ENCODE measurements around the gene LENG9. TPM values are rescaled to one million over a fixed set of nuclear protein-coding genes. Genes with fewer than 3 reads are reported as not detected.

LENG9 gene
- total and polyA plus RNA-seq, 7 experiments from 2014 or later, result 0.09 to 6.1 (median 3.6) TPM

GRCh38 chr19:54415208-54415900 is 48.2 kb downstream of the LENG9 start, which contains the start of gene TTYH1:
TTYH1 (plus strand) TSS chr19:54415464; CDS start chr19:54415553, 89 bp downstream.
- Histone ChIP-seq H3K27ac (ENCODE audit: low read depth, low read length) (no peak within 1 kb of the TSS), H3K4me1 (ENCODE audit: control insufficient read depth in 2 of 2, insufficient read depth in 2 of 2, low read length in 2 of 2) (peaks cover 0 to 11% of the 10 kb centered on the region in 2 donors), H3K4me3 (ENCODE audit: low read length) (no peak within 1 kb of the TSS), H3K9me3 (ENCODE audit: control insufficient read depth in 2 of 3, low read length in 3 of 3) (no peaks in the 10 kb centered on the region), H3K36me3 (ENCODE audit: control insufficient read depth in 2 of 3, insufficient read depth in 3 of 3, low read length in 3 of 3) (no peaks in the 10 kb centered on the region), H3K27me3 (ENCODE audit: control insufficient read depth in 2 of 2, insufficient read depth in 2 of 2, low read length in 2 of 2) (peaks cover 3 to 15% of the 10 kb centered on the region in 2 donors)
- DNase-seq, result peak in 5 of 9 donors; percentile 10 to 55 (median 29)
- Mint-ChIP-seq H3K9me3 (peaks cover 0 to 10% (median 3%) of the 10 kb centered on the region in 11 donors), H3K27ac (no peak within 1 kb of the TSS), H3K27me3 (peaks cover 39 to 52% (median 43%) of the 10 kb centered on the region in 5 donors), H3K36me3 (peaks cover 0 to 13% (median 3%) of the 10 kb centered on the region in 5 donors), H3K4me3 (peak within 1 kb of the TSS in 4 of 10 donors; percentile 26 to 71 (median 42)), H3K4me1 (peaks cover 14 to 22% (median 20%) of the 10 kb centered on the region in 7 donors)
- ChIA-PET POLR2A (interaction anchor here (1.3 kb wide), 1 partner anchor 33 kb away, joined by 3 read pairs; the partner anchor contains the start of gene LENG8), CTCF (no interaction called here)
- intact Hi-C loops (cut with micrococcal nuclease), result no loop called here
- ATAC-seq, result peak; percentile 72

GRCh38 chr19:54414156-54414555 is 49.4 kb downstream of the LENG9 start:
- H3K4me3 Mint-ChIP-seq, result no peak overlapping the region
- peaks cover 0 to 14% (median 5%) of the 10 kb centered on the region in 11 donors for H3K9me3 Mint-ChIP-seq
- intact Hi-C loops (cut with micrococcal nuclease), result no loop called here
- Histone ChIP-seq H3K4me3 (ENCODE audit: low read length) (no peak overlapping the region), H3K9me3 (ENCODE audit: control insufficient read depth in 2 of 3, low read length in 3 of 3) (no peaks in the 10 kb centered on the region), H3K27ac (ENCODE audit: low read depth, low read length) (no peak overlapping the region), H3K27me3 (ENCODE audit: control insufficient read depth in 2 of 2, insufficient read depth in 2 of 2, low read length in 2 of 2) (peaks cover 3 to 15% of the 10 kb centered on the region in 2 donors), H3K4me1 (ENCODE audit: control insufficient read depth in 2 of 2, insufficient read depth in 2 of 2, low read length in 2 of 2) (peaks cover 0 to 11% of the 10 kb centered on the region in 2 donors), H3K36me3 (ENCODE audit: control insufficient read depth in 2 of 3, insufficient read depth in 3 of 3, low read length in 3 of 3) (no peaks in the 10 kb centered on the region)
- ChIA-PET CTCF (no interaction called here), POLR2A (no interaction called here)
- peaks cover 0 to 14% (median 3%) of the 10 kb centered on the region in 5 donors for H3K36me3 Mint-ChIP-seq
- ATAC-seq (no peak), DNase-seq (no peak)
- H3K4me1 Mint-ChIP-seq, result peaks cover 14 to 24% (median 17%) of the 10 kb centered on the region in 7 donors
- H3K27ac Mint-ChIP-seq, result no peak overlapping the region
- H3K27me3 Mint-ChIP-seq, result peaks cover 32 to 47% (median 45%) of the 10 kb centered on the region in 5 donors

GRCh38 chr19:54412877-54413276 is 50.7 kb downstream of the LENG9 start:
- Mint-ChIP-seq H3K4me3 (no peak overlapping the region), H3K27ac (no peak overlapping the region), H3K4me1 (peaks cover 9 to 17% (median 12%) of the 10 kb centered on the region in 7 donors), H3K27me3 (peaks cover 26 to 42% (median 40%) of the 10 kb centered on the region in 5 donors), H3K36me3 (peaks cover 0 to 15% (median 3%) of the 10 kb centered on the region in 5 donors), H3K9me3 (peaks cover 0 to 18% (median 8%) of the 10 kb centered on the region in 11 donors)
- ATAC-seq (no peak), DNase-seq (no peak)
- intact Hi-C loops (cut with micrococcal nuclease), result no loop called here
- Histone ChIP-seq H3K27ac (ENCODE audit: low read depth, low read length) (no peak overlapping the region), H3K36me3 (ENCODE audit: control insufficient read depth in 2 of 3, insufficient read depth in 3 of 3, low read length in 3 of 3) (no peaks in the 10 kb centered on the region), H3K9me3 (ENCODE audit: control insufficient read depth in 2 of 3, low read length in 3 of 3) (no peaks in the 10 kb centered on the region), H3K4me3 (ENCODE audit: low read length) (no peak overlapping the region), H3K4me1 (ENCODE audit: control insufficient read depth in 2 of 2, insufficient read depth in 2 of 2, low read length in 2 of 2) (peaks cover 0 to 6% of the 10 kb centered on the region in 2 donors), H3K27me3 (ENCODE audit: control insufficient read depth in 2 of 2, insufficient read depth in 2 of 2, low read length in 2 of 2) (peaks cover 3 to 15% of the 10 kb centered on the region in 2 donors)
- ChIA-PET POLR2A (no interaction called here), CTCF (no interaction called here)

Other genes starting within 250 kb of the LENG9 start
- 10 to 100 TPM in 1 of 5 experiments, 1 to 10 TPM in 4; 1.9 to 76.4 (median 2.1) TPM for gene LILRB3, start 240.8 kb downstream of the LENG9 start, total RNA-seq
- under 1 TPM in 1 of 2 donors, not detected in 1; 0.40 TPM for gene LILRB3, start 240.8 kb downstream of the LENG9 start, polyA plus RNA-seq
- 10 to 100 TPM in 1 of 5 experiments, 1 to 10 TPM in 1, under 1 TPM in 3; 0.24 to 27.0 (median 0.97) TPM for gene LILRA6, start 221.0 kb downstream of the LENG9 start, total RNA-seq
- under 1 TPM; 0.12 to 0.36 TPM for gene LILRA6, start 221.0 kb downstream of the LENG9 start, polyA plus RNA-seq
- 1 to 10 TPM in 3 of 5 experiments, under 1 TPM in 1, not detected in 1; 0.08 to 1.8 (median 1.2) TPM for gene LILRB5, start 206.5 kb downstream of the LENG9 start, total RNA-seq
- not detected for gene LILRB5, start 206.5 kb downstream of the LENG9 start, polyA plus RNA-seq
- gene LILRB2, start 182.7 kb downstream of the LENG9 start, total RNA-seq, result 100 to 1,000 TPM in 1 of 5 experiments, 10 to 100 TPM in 1, 1 to 10 TPM in 2, not detected in 1; 1.5 to 131 (median 6.0) TPM
- gene LILRB2, start 182.7 kb downstream of the LENG9 start, polyA plus RNA-seq, result under 1 TPM in 1 of 2 donors, not detected in 1; 0.12 TPM
- gene LILRA5, start 150.6 kb downstream of the LENG9 start, total RNA-seq, result 10 to 100 TPM in 1 of 5 experiments, 1 to 10 TPM in 1, under 1 TPM in 2, not detected in 1; 0.32 to 82.1 (median 5.1) TPM
- under 1 TPM in 1 of 2 donors, not detected in 1; 0.34 TPM for gene LILRA5, start 150.6 kb downstream of the LENG9 start, polyA plus RNA-seq
- gene LILRA4, start 124.6 kb downstream of the LENG9 start, total RNA-seq, result 1 to 10 TPM in 2 of 5 experiments, not detected in 3; 3.5 to 8.9 TPM
- not detected for gene LILRA4, start 124.6 kb downstream of the LENG9 start, polyA plus RNA-seq
- gene LAIR1, start 98.8 kb downstream of the LENG9 start, total RNA-seq, result 10 to 100 TPM; 47.0 to 92.3 (median 82.3) TPM
- 10 to 100 TPM; 48.6 to 98.1 TPM for gene LAIR1, start 98.8 kb downstream of the LENG9 start, polyA plus RNA-seq
- gene TTYH1, start 48.3 kb downstream of the LENG9 start, total RNA-seq, result 1 to 10 TPM in 1 of 5 experiments, under 1 TPM in 1, not detected in 3; 0.10 to 1.8 TPM
- gene TTYH1, start 48.3 kb downstream of the LENG9 start, polyA plus RNA-seq, result under 1 TPM; 0.23 to 0.40 TPM
- 100 to 1,000 TPM; 238 to 685 (median 503) TPM for gene LENG8, start 14.6 kb downstream of the LENG9 start, total RNA-seq
- gene LENG8, start 14.6 kb downstream of the LENG9 start, polyA plus RNA-seq, result 10 to 100 TPM in 1 of 2 donors, 1 to 10 TPM in 1; 6.2 to 16.8 TPM
- not detected for gene CDC42EP5, start 9.5 kb upstream of the LENG9 start, total RNA-seq
- gene CDC42EP5, start 9.5 kb upstream of the LENG9 start, polyA plus RNA-seq, result not detected
- gene LAIR2, start 39.1 kb upstream of the LENG9 start, total RNA-seq, result 10 to 100 TPM in 1 of 5 experiments, 1 to 10 TPM in 2, under 1 TPM in 1, not detected in 1; 0.85 to 12.8 (median 2.2) TPM
- 1 to 10 TPM; 2.5 to 5.5 TPM for gene LAIR2, start 39.1 kb upstream of the LENG9 start, polyA plus RNA-seq
- gene LILRA2, start 110.0 kb upstream of the LENG9 start, total RNA-seq, result 10 to 100 TPM in 1 of 5 experiments, 1 to 10 TPM in 1, under 1 TPM in 3; 0.24 to 50.3 (median 0.87) TPM
- under 1 TPM; 0.18 to 0.38 TPM for gene LILRA2, start 110.0 kb upstream of the LENG9 start, polyA plus RNA-seq
- gene LILRA1, start 129.9 kb upstream of the LENG9 start, total RNA-seq, result 10 to 100 TPM in 1 of 5 experiments, 1 to 10 TPM in 1, not detected in 3; 4.3 to 36.7 TPM
- under 1 TPM in 1 of 2 donors, not detected in 1; 0.14 TPM for gene LILRA1, start 129.9 kb upstream of the LENG9 start, polyA plus RNA-seq
- 10 to 100 TPM in 1 of 5 experiments, 1 to 10 TPM in 3, not detected in 1; 1.1 to 56.5 (median 5.1) TPM for gene LILRB1, start 166.7 kb upstream of the LENG9 start, total RNA-seq
- gene LILRB1, start 166.7 kb upstream of the LENG9 start, polyA plus RNA-seq, result under 1 TPM in 1 of 2 donors, not detected in 1; 0.09 TPM
- 10 to 100 TPM in 1 of 5 experiments, 1 to 10 TPM in 3, under 1 TPM in 1; 0.15 to 20.2 (median 2.5) TPM for gene LILRB4, start 199.2 kb upstream of the LENG9 start, total RNA-seq
- not detected for gene LILRB4, start 199.2 kb upstream of the LENG9 start, polyA plus RNA-seq